ENCODE data around the gene ERLEC1. TPM values are rescaled to one million over a fixed set of nuclear protein-coding genes. Genes with fewer than 3 reads are reported as not detected.

Gene ERLEC1
- total RNA-seq, 2 experiments from 2014 or later, result 22.7 to 26.4 TPM

GRCh38 chr2:53852532-53852931 lies 65.7 kb downstream of the ERLEC1 start:
- DNase-seq (ENCODE audit: low spot score), result no peak
- H3K4me3 ChIP-seq (ENCODE audit: low read depth, low read length, poor library complexity, severe bottlenecking), result no peak overlapping the region
- H2AFZ ChIP-seq (ENCODE audit: low read length), result no peak overlapping the region
- H3K79me2 ChIP-seq (ENCODE audit: insufficient read depth, low read depth, low read length), result no peaks in the 10 kb centered on the region
- no peak overlapping the region for H3K4me2 ChIP-seq (ENCODE audit: low read length)
- intact Hi-C loops (cut with micrococcal nuclease; ENCODE audit: unreplicated experiment), result no loop called here
- no TSS peak for BruUV-seq (replicated peaks)
- TF ChIP-seq, protein P1, sequence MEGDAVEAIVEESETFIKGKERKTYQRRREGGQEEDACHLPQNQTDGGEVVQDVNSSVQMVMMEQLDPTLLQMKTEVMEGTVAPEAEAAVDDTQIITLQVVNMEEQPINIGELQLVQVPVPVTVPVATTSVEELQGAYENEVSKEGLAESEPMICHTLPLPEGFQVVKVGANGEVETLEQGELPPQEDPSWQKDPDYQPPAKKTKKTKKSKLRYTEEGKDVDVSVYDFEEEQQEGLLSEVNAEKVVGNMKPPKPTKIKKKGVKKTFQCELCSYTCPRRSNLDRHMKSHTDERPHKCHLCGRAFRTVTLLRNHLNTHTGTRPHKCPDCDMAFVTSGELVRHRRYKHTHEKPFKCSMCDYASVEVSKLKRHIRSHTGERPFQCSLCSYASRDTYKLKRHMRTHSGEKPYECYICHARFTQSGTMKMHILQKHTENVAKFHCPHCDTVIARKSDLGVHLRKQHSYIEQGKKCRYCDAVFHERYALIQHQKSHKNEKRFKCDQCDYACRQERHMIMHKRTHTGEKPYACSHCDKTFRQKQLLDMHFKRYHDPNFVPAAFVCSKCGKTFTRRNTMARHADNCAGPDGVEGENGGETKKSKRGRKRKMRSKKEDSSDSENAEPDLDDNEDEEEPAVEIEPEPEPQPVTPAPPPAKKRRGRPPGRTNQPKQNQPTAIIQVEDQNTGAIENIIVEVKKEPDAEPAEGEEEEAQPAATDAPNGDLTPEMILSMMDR (conservative IDR thresholded peaks at IDR 0.05; ENCODE audit: low read length), result no peak
- TF ChIP-seq EZH2phosphoT487 (IDR thresholded peaks at IDR 0.05; ENCODE audit: borderline replicate concordance, low read depth, low read length), result no peak
- POLR2A ChIA-PET, result interaction anchor here (0.9 kb wide), 1 partner anchor 20 kb away, joined by 3 read pairs; no protein-coding TSS in a partner anchor
- no peak overlapping the region for H3K27ac ChIP-seq (ENCODE audit: low read depth, low read length, poor library complexity, severe bottlenecking)
- CTCF ChIA-PET (ENCODE audit: unreplicated experiment), result no interaction called here
- no peaks in the 10 kb centered on the region for H3K4me1 ChIP-seq (ENCODE audit: insufficient read depth, low read length, poor library complexity, severe bottlenecking)
- H3K36me3 ChIP-seq (ENCODE audit: insufficient read depth, low read length), result peaks cover 36% of the 10 kb centered on the region
- no peaks in the 10 kb centered on the region for H3K9me3 ChIP-seq (ENCODE audit: low read length)
- H4K20me1 ChIP-seq (ENCODE audit: insufficient read depth, low read length), result no peaks in the 10 kb centered on the region
- H3K9me2 ChIP-seq (ENCODE audit: insufficient read depth, low read length), result no peaks in the 10 kb centered on the region

GRCh38 chr2:53854678-53855077 lies 67.8 kb downstream of the ERLEC1 start:
- ChIA-PET CTCF (ENCODE audit: unreplicated experiment) (no interaction called here), POLR2A (interaction anchor here (1.3 kb wide), 1 partner anchor 109 kb away, joined by 3 read pairs; no protein-coding TSS in a partner anchor)
- Histone ChIP-seq H3K36me3 (ENCODE audit: insufficient read depth, low read length) (peaks cover 49% of the 10 kb centered on the region), H3K27ac (ENCODE audit: low read depth, low read length, poor library complexity, severe bottlenecking) (no peak overlapping the region), H4K20me1 (ENCODE audit: insufficient read depth, low read length) (no peaks in the 10 kb centered on the region), H3K9me3 (ENCODE audit: low read length) (no peaks in the 10 kb centered on the region), H3K4me1 (ENCODE audit: insufficient read depth, low read length, poor library complexity, severe bottlenecking) (no peaks in the 10 kb centered on the region), H3K79me2 (ENCODE audit: insufficient read depth, low read depth, low read length) (no peaks in the 10 kb centered on the region), H3K4me2 (ENCODE audit: low read length) (no peak overlapping the region), H2AFZ (ENCODE audit: low read length) (no peak overlapping the region), H3K4me3 (ENCODE audit: low read depth, low read length, poor library complexity, severe bottlenecking) (no peak overlapping the region), H3K9me2 (ENCODE audit: insufficient read depth, low read length) (no peaks in the 10 kb centered on the region)
- intact Hi-C loops (cut with micrococcal nuclease; ENCODE audit: unreplicated experiment), result no loop called here
- TF ChIP-seq, protein P1 (conservative IDR thresholded peaks at IDR 0.05; ENCODE audit: low read length), result no peak
- TF ChIP-seq EZH2phosphoT487 (IDR thresholded peaks at IDR 0.05; ENCODE audit: borderline replicate concordance, low read depth, low read length), result no peak
- no TSS peak for BruUV-seq (replicated peaks)
- no peak for DNase-seq (ENCODE audit: low spot score)

DNA sequence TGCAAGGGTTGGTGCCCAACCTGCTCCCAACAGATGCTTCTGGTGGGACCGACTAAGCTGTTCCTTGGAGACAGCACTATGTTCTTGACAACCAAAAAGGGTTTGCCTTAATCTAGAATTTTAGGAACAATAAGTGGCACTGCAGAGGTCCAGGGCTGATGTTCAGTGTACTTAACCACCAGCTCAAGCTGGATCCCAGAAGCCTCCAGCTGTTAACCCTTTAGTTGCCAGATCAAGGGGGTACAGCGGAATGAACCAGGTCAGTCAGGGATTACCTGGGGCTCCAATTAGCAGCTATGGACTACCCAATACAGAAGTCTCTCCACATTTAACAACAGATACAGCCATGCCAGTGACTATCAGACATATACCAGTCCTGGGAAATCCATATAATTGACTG lies 69.4 kb downstream of the ERLEC1 start:
- H3K4me2 ChIP-seq (ENCODE audit: low read length), result no peak overlapping the region
- H3K4me1 ChIP-seq (ENCODE audit: insufficient read depth, low read length, poor library complexity, severe bottlenecking), result no peaks in the 10 kb centered on the region
- H3K9me2 ChIP-seq (ENCODE audit: insufficient read depth, low read length), result no peaks in the 10 kb centered on the region
- BruUV-seq (replicated peaks), result no TSS peak
- H3K27ac ChIP-seq (ENCODE audit: low read depth, low read length, poor library complexity, severe bottlenecking), result no peak overlapping the region
- intact Hi-C loops (cut with micrococcal nuclease; ENCODE audit: unreplicated experiment), result no loop called here
- no peak overlapping the region for H3K4me3 ChIP-seq (ENCODE audit: low read depth, low read length, poor library complexity, severe bottlenecking)
- H3K9me3 ChIP-seq (ENCODE audit: low read length), result no peaks in the 10 kb centered on the region
- H3K36me3 ChIP-seq (ENCODE audit: insufficient read depth, low read length), result peaks cover 62% of the 10 kb centered on the region
- ChIA-PET CTCF (ENCODE audit: unreplicated experiment) (no interaction called here), POLR2A (no interaction called here)
- H3K79me2 ChIP-seq (ENCODE audit: insufficient read depth, low read depth, low read length), result no peaks in the 10 kb centered on the region
- H4K20me1 ChIP-seq (ENCODE audit: insufficient read depth, low read length), result no peaks in the 10 kb centered on the region
- H2AFZ ChIP-seq (ENCODE audit: low read length), result no peak overlapping the region
- no peak for DNase-seq (ENCODE audit: low spot score)
- TF ChIP-seq, protein P1 (conservative IDR thresholded peaks at IDR 0.05; ENCODE audit: low read length), result no peak
- no peak for TF ChIP-seq EZH2phosphoT487 (IDR thresholded peaks at IDR 0.05; ENCODE audit: borderline replicate concordance, low read depth, low read length)
